Testis (tissue), 2 donors: Measurements from ENCODE around the gene MROH9.

ENCODE experiments used
- CTCF ChIP-seq, 3 experiments: fragments of 450-650 bp in 2 of 3; fragments of 200-600 bp in 1 of 3; sonication (generic) in 1 of 3; IDR thresholded peaks; one replicate each; pipeline ENCODE4 v1.5.1; 2016 to 2019; ENCODE audit warnings: antibody characterized with exemption in 3 of 3, mild to moderate bottlenecking in 2 of 3, moderate library complexity in 1 of 3
- POLR2A ChIP-seq: fragments of 450-650 bp; IDR thresholded peaks from one replicate; pipeline ENCODE4 v1.6.1; 2017; ENCODE audit warnings: antibody characterized with exemption, mild to moderate bottlenecking, moderate library complexity

GRCh38 chr1:171055966-171056643 lies 120.8 kb downstream of the MROH9 start:
- TF ChIP-seq CTCF (IDR thresholded peaks at IDR 0.05) (no peak), POLR2A (no peak)
